ENCODE measurements around the gene ZIK1.

Gene ZIK1

GRCh38 chr19:57583521-57584416, at the start of gene ZIK1:
Gene ZIK1 (plus strand): TSS chr19:57584145. CDS start chr19:57584357, 212 bp downstream.
- peak; percentile 51 for DNase-seq (ENCODE audit: low read depth)

- DNase-seq (ENCODE audit: low read depth) = no peak
Measured at GRCh38 chr19:57537953-57538547, 45.9 kb upstream of the ZIK1 start.

DNA sequence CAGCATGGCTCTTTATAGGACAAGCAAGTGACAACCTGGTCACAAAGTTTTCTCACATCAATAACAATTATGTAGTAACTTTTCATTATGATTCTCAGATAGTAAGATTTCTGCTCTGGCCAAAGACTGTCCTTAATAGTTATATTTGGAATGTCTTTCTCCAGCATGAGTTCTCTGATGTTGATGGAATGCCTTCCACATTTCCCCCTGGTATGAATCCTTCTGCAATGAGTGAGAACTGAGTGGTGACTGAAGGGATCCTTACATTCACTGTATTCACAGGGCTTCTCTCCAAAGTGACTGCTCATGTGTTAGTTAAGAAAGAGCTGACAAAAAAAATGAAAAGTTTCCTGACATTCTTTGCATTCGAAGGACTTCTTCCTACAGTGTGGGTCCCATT, 37.4 kb upstream of the ZIK1 start:
- DNase-seq (ENCODE audit: low read depth) = no peak

DNA sequence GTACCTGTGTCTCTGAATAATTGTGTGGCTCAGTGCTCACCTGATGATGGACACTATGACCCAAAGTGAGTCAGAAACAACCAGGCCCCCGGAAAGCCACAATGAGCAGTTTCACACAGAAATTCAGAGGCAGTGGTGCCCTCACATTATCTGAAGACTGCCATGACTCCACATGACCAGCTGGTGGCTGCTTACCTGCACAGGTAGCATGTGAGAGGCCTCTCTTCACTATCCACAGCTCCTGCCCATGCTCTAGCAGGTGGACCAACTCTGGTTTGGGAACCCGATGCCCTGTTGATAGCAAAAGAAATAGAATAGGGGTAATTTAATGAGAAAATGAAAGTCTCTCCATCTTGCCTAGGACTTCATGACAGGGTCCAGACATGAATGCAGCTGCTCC, 31.5 kb upstream of the ZIK1 start:
- no peak for DNase-seq (ENCODE audit: low read depth)

DNA sequence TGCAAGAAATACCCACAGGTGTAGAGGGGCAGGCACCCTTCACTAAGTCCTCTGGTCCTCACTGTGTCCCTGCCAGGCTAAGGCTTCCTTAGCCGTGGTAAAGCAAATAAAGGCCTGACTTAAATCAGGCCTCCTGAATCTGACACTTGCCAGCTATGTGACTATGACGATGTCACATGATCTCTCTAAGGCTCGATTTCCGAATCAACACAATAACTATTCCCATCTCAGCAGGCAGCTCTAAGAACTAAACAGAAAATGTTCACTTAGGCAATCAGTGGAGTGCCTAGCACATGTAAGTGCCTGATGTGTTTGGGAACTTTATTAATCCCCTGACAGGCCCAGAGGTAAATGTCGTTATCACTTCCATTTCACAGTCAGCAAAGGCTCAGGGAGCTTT, 26.3 kb upstream of the ZIK1 start:
- no peak for DNase-seq (ENCODE audit: low read depth)

DNA sequence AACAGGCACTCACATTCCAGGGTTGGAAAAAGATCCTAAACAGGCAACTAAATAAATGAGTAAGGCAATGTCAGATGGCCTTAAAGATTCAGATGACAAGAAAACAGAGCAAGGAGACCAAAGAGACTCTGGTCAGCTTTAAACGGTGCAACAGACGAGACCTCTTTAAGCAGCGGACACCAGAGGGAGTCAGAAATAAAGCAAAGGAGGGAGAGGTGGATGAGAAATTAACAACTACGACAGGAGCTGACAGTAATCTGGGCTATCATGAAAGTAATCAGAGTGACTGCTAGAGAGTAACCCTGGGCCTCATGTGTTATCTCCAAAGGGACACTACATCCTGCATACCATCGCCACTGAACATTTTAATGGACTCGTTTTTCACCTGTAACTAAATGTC, 25.4 kb upstream of the ZIK1 start:
- no peak for DNase-seq (ENCODE audit: low read depth)

GRCh38 chr19:57559008-57559403, 24.9 kb upstream of the ZIK1 start:
- DNase-seq (ENCODE audit: low read depth) = no peak

GRCh38 chr19:57559404-57560025, 24.4 kb upstream of the ZIK1 start, which contains the start of gene ZNF550:
Gene ZNF550 (minus strand): TSS chr19:57559863. CDS start chr19:57559682, 181 bp downstream.
- peak; percentile 69 for DNase-seq (ENCODE audit: low read depth)

GRCh38 chr19:57560049-57560491, 23.9 kb upstream of the ZIK1 start:
- no peak for DNase-seq (ENCODE audit: low read depth)

GRCh38 chr19:57563547-57563946, 20.4 kb upstream of the ZIK1 start:
- no peak for DNase-seq (ENCODE audit: low read depth)

DNA sequence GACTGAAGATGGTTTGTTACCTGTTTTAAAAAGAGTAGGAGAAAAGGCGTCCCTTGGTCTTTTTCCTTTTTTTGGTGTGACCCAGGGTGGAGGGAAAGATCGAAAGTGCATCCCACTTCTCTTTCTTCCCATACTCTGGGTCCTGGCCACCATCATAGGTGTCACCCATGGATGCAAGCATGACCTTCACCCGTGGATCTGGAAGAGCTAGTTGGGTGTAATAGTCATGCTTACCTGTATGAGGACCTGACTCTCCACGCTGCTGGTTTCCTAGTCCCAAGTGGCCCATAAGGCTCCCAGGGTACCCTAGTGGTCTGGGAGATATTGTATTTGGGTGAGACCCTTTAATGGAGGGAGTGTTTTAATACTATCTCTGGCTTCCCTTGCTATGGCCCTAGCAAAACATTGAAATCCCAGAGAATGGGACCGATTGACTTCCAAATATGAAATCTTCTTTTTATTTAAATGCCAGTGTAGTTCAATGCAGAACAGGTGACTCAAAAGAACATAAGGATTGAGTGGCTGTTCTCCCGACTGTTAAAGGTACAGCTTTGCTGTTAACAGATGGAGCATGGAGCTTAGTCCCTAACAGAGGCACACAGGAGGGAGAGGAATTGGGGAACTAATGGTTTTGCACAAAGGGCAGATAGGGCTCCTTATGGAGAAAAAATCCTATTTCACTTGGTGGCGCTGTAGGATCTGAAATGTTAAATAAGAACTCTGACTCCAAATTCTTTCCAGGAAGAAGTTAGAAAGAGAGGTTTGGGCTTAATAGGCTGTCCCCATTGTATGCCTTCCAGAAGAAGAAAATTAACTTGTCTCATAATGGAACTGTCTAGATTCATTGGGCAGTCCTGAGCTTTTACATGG, 17.3 kb upstream of the ZIK1 start:
- DNase-seq (ENCODE audit: low read depth) = no peak

DNA sequence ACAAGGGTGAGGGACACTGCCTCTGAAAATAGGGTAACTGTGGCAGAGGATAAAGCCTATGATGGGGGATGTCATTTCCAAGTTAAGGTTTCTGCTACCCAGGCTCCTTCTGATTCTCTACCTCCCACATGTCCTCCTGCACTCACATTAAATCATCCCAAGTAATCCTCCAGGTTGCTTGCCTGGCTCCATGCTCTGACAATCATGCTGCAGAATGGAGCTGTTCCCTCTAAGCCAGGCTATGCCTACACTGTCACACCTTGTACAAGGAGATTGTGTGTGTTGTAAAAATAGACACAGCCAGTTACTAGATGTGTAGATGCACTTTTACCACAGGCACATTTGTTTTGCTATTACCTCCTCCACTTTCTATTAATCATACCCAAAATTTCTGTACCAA, 13.2 kb upstream of the ZIK1 start:
- no peak for DNase-seq (ENCODE audit: low read depth)

GRCh38 chr19:57572415-57572947, 11.5 kb upstream of the ZIK1 start:
- no peak for DNase-seq (ENCODE audit: low read depth)

GRCh38 chr19:57576661-57577060, 7.3 kb upstream of the ZIK1 start:
- no peak for DNase-seq (ENCODE audit: low read depth)

DNA sequence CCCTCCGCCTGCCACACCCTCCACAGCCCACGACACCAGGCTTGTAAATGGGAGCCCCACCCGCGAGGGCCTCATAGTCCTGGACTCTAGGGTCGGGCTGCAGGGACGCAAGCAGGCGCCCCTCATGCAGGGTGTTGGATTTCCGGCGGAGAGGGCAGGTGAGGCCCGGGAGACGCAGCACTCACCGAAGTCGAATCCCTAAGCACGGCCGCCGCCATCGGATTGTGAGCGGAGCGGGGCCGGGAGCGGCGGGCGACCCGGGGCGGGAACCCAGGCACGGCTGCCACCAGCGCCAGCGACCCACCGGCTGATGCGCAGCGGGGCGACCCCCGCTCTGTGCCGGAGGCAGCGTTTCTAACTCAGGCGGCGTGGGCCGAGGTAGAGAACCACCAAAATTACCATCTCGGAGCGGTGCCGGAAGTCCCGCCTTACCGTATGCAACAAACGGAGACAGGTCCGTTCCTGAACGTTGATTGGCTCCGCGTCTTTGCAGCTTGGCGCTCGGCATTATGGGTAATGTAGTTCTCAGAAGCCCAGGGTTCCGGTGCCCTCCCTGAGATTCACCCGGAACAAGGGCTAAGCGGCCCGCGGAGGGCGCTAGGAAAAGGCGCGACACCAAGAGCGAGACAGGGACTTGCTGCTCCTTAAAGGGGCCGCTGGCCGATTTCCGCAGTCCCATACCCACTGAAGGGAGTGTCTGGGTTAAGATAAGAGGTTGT, 5.3 kb upstream of the ZIK1 start, which contains the start of gene ZNF416:
Gene ZNF416 (minus strand): TSS at position 425 of the 719 bp plus-strand sequence. CDS start 207 bp downstream, at position 218.
- peak; percentile 66 for DNase-seq (ENCODE audit: low read depth)

DNA sequence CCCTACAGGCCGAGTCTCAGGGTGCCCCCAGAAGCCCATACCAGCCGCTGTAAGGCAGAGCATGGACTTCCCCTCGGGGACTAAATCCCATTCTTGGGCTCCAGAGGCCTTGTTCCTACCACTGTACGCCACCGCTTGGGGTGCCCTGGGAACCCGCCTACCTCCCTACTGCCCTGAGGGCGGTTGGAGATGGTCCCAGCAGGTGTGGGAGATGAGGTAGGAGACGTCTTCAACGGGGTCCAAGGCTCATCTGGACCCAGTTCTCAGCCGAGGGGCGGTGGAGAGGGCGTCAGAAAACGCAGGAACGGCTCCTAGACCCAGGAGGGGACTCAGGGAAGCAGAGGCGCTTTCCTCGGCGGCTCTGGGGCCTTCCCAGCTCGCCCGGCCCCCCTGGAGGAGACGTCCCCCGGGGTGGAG, 833 bp upstream of the ZIK1 start:
- DNase-seq (ENCODE audit: low read depth) = no peak

DNA sequence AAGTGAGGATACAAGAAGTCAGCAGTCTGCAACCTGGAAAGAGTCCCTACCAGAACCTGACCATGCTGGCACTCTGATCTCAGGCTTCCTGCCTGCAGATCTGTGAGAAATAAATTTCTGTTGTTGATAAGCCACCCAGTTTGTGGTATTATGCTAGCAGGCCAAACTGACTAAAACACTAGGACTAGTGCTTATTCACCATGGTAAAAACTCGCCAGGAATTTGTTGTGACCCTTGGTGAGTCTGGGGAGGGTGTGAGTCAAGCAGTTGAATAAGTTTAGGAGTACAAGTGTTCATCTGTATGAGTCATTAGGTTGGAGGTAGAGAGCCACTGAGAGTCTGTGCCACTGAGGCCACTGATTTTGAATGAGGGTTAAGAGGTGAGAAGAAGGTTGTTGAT, 3.6 kb downstream of the ZIK1 start:
- DNase-seq (ENCODE audit: low read depth) = no peak

DNA sequence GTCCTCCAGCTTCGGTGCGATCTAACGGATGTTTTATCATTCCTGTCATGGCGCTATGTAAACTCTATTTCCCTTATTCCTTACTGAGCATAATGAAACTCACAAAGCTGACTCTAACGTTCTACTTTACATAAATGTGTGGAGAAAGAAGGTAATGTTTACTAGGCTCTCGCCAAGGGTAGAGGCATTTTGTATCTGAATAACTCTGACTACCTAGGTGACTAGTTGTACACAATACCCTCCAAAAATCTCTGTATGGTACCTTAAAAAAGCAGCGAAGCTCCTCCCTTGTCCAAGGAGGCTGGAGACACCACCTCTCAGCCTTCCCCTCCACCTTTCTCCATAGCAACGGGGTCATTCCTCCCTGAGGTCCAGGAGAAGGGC, 15.4 kb downstream of the ZIK1 start:
- DNase-seq (ENCODE audit: low read depth) = no peak

GRCh38 chr19:57599761-57600383, 15.9 kb downstream of the ZIK1 start, which contains the start of gene ZNF530:
Gene ZNF530 (plus strand): TSS chr19:57599885. CDS start chr19:57604346, 4,461 bp downstream.
- peak; percentile 72 for DNase-seq (ENCODE audit: low read depth)

- no peak for DNase-seq (ENCODE audit: low read depth)
Measured at GRCh38 chr19:57606931-57607330, 23.0 kb downstream of the ZIK1 start.
